ENCODE results near the gene GPR62. TPM values are rescaled to one million over a fixed set of nuclear protein-coding genes. Genes with fewer than 3 reads are reported as not detected.
A peak's percentile ranks its signal among the peaks of the same experiment; 100 is the strongest.

Gene GPR62
- total and polyA plus RNA-seq, 9 of the 15 experiments (the other 6 are each of a cell fraction or from before 2014, with no cell fraction given) = not detected

- TF ChIP-seq AFF4 (CRISPR knock-in tag; IDR thresholded peaks at IDR 0.05) (peak; percentile 84), NR2C2 (CRISPR knock-in tag; IDR thresholded peaks at IDR 0.05) (peak; percentile 99), NR2C2 (tag; IDR thresholded peaks at IDR 0.05) (peak; percentile 99), NBN (IDR thresholded peaks at IDR 0.05; ENCODE audit: low read depth) (0 out of 2 replicates have a peak, but pooled peaks have one; percentile 50), RNF2 (IDR thresholded peaks at IDR 0.05) (0 out of 2 replicates have a peak, but pooled peaks have one; percentile 35), MTA3 (IDR thresholded peaks at IDR 0.05; ENCODE audit: borderline replicate concordance) (peak; percentile 88), ZNF584 (CRISPR knock-in tag; IDR thresholded peaks at IDR 0.05; ENCODE audit: low read depth) (0 out of 2 replicates have a peak, but pooled peaks have one; percentile 36), ZNF57 (CRISPR knock-in tag; IDR thresholded peaks at IDR 0.05) (no peak), SOX6 (IDR thresholded peaks at IDR 0.05) (0 out of 2 replicates have a peak, but pooled peaks have one; percentile 16), GTF2A2 (tag; IDR thresholded peaks at IDR 0.05) (peak; percentile 75), GATAD2A (IDR thresholded peaks at IDR 0.05) (0 out of 2 replicates have a peak, but pooled peaks have one; percentile 50), ZNF79 (CRISPR knock-in tag; IDR thresholded peaks at IDR 0.05; ENCODE audit: low read depth) (no peak), ADNP (tag; IDR thresholded peaks at IDR 0.05) (no peak), BCLAF1 (IDR thresholded peaks at IDR 0.05; ENCODE audit: borderline replicate concordance in 1 of 2, control insufficient read depth in 1 of 2, low read depth in 2 of 2, low read length in 1 of 2) (peak in 1 of 2 experiments; percentile 82; a peak in 1 of 4 replicates), BCOR (IDR thresholded peaks at IDR 0.05) (0 out of 2 replicates have a peak, but pooled peaks have one; percentile 31), CXXC5 (CRISPR knock-in tag; IDR thresholded peaks at IDR 0.05) (peak; percentile 81), ZNF780A (CRISPR knock-in tag; IDR thresholded peaks at IDR 0.05) (no peak), FOXO4 (CRISPR knock-in tag; IDR thresholded peaks at IDR 0.05) (peak; percentile 61; the same call in 1 of the 2 replicates)
These were observed 40.4 kb downstream of the GPR62 start, which contains the start of gene RPL29 (continued) for GRCh38 chr3:51995346-51996163.

Measured in K562 (cell line).